Placental epithelial cell (primary cell): ENCODE data around the gene TEX53. TPM values are rescaled to one million over a fixed set of nuclear protein-coding genes. Genes with fewer than 3 reads are reported as not detected.

Source experiments
- small RNA-seq: library from RNA; depleted of rRNA; stranded (forward); fragments of <200 nt; gene quantifications from one replicate; pipeline ENCODE3, GENCODE V24; 2012
- total RNA-seq: library from RNA; depleted of rRNA; stranded (reverse); fragments of >200 nt; gene quantifications from 2 replicates; pipeline ENCODE4 v1.2.3, GENCODE V29; 2012

The TEX53 gene
- total RNA-seq = not detected in 2 replicates

DNA sequence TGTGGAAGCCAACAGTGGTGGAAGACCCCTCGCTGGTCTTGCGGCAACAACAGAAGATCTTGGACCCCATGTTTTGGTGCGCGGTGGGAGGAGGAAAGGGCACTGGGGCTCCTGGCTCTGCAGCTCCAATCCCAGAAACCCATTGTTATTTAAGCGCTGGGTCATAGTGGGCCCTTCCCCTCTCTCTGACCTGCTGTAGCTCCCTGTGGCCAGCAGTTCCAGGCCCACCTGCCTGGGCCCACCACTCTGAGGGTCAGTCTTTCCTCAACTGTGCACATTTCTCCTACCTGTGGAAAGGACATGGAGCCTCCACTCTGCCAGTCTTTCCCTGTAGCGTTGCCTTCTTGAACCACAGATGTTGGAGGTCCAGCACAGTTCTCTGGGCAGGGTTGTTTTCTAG, at the start of gene TEX53:
TEX53 (minus strand) TSS at position 101 of the 400 bp plus-strand sequence; CDS start at position 70, 31 bp downstream.

DNA sequence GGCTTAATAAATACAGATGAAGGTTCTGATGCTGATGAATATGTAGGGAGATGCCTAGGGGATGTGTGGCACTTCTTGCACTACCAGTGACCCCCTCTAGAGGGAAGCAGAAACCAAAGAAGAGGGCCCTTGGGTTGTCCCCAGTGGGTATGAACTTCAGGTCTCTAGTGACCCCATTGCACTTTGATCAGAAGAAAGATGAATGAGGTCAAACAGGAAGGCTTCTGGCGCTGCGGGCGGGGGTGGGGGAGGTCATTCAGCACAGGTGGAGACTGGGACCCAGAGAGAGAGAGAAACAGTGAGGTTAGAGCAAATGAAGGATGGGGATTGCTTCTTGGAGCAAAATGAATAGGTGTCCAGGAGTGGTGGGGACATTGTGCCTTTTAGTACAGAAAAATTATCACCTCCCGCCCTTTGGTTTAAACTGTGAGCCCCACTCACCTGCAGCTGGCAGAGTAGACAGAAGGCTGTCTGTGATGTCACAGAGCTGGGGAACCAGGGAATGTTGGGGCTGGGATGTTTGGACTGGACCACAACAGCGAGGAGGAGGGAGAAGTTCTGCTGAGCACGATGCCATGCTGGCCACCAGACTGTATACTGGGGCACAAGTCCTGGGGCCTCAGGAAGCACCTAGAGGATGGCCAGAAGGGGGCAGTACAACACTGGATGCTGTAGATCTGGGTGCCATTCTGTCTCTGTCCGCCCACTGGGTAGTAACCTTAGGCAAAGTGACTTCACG, 24.2 kb upstream of the TEX53 start, which contains the start of gene TEX48:
TEX48 (minus strand) TSS at position 599 of the 739 bp plus-strand sequence. CDS start 10,469 bp downstream, outside the sequence.

Small RNA genes within 50 kb of the gene (small RNA-seq; reads per million reads assigned to genes)
- not detected for gene RF00019

Other genes starting within 250 kb of the TEX53 start
- gene WHRN, start 152.3 kb downstream of the TEX53 start, total RNA-seq = 4.7 and 5.6 TPM in 2 replicates
- gene ATP6V1G1, start 70.0 kb downstream of the TEX53 start, total RNA-seq = 114 and 128 TPM in 2 replicates
- gene TMEM268, start 46.5 kb downstream of the TEX53 start, total RNA-seq = 9.8 and 11.9 TPM in 2 replicates
- gene TEX48, start 24.4 kb upstream of the TEX53 start, total RNA-seq = not detected in 2 replicates
- gene TNFSF15, start 148.2 kb upstream of the TEX53 start, total RNA-seq = 0.22 TPM in 1 of 2 replicates, not detected in the other